ENCODE results near the gene KRT86. TPM values are rescaled to one million over a fixed set of nuclear protein-coding genes. Genes with fewer than 3 reads are reported as not detected.

The KRT86 gene
- total and polyA plus RNA-seq, 2 of the 13 experiments (the other 11 are each of a cell fraction or from before 2014, with no cell fraction given), result not detected

DNA sequence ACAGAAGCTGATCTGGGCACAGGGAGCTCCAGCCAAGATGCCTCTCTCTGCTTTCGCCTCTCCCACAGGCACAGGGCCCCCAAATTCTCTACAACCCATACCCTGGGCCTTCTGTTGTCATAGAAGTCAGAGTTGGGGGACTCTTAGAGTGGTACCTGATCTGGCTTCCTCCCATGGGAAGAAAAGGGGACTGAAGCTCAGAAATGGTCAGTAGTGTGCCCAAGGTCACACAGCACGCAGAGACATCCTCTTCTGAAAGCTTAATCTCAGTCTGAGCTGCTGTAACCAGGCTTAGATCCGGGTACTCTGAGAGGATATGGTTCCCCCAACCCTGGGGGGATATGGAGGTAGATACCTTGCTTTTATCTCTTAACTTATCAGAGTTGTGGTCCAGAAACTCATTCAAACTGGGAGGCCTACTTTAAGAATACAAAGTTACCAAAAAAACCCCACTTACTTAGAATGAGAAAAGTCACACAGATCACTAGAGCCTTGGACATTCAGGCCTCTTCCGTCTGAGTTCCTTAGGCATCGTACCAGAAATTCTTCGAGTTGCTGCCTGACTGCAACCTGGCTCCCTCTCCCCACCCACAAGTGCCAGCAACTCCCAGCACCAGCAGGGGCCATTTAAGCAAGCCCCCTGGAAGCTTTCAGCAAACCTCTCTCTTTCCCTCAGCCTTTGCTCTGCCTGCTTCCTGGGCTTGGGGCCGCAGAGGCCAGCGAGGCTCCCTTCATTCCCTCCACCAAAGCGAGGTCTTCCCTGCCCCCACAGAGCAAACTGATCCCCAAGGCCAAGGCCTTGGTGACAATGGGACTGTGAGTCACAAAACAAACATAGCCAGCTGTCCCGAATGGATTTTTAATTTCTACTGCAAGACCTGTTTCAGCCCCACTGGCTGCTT is 27.5 kb upstream of the KRT86 start (continued):
- TF ChIP-seq, protein P1, sequence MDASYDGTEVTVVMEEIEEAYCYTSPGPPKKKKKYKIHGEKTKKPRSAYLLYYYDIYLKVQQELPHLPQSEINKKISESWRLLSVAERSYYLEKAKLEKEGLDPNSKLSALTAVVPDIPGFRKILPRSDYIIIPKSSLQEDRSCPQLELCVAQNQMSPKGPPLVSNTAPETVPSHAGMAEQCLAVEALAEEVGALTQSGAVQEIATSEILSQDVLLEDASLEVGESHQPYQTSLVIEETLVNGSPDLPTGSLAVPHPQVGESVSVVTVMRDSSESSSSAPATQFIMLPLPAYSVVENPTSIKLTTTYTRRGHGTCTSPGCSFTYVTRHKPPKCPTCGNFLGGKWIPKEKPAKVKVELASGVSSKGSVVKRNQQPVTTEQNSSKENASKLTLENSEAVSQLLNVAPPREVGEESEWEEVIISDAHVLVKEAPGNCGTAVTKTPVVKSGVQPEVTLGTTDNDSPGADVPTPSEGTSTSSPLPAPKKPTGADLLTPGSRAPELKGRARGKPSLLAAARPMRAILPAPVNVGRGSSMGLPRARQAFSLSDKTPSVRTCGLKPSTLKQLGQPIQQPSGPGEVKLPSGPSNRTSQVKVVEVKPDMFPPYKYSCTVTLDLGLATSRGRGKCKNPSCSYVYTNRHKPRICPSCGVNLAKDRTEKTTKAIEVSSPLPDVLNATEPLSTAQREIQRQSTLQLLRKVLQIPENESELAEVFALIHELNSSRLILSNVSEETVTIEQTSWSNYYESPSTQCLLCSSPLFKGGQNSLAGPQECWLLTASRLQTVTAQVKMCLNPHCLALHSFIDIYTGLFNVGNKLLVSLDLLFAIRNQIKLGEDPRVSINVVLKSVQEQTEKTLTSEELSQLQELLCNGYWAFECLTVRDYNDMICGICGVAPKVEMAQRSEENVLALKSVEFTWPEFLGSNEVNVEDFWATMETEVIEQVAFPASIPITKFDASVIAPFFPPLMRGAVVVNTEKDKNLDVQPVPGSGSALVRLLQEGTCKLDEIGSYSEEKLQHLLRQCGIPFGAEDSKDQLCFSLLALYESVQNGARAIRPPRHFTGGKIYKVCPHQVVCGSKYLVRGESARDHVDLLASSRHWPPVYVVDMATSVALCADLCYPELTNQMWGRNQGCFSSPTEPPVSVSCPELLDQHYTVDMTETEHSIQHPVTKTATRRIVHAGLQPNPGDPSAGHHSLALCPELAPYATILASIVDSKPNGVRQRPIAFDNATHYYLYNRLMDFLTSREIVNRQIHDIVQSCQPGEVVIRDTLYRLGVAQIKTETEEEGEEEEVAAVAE (CRISPR knock-in tag; IDR thresholded peaks at IDR 0.05; ENCODE audit: borderline replicate concordance), result no peak
- TF ChIP-seq FOXK2 (IDR thresholded peaks at IDR 0.05), result no peak
- TF ChIP-seq, protein P2, sequence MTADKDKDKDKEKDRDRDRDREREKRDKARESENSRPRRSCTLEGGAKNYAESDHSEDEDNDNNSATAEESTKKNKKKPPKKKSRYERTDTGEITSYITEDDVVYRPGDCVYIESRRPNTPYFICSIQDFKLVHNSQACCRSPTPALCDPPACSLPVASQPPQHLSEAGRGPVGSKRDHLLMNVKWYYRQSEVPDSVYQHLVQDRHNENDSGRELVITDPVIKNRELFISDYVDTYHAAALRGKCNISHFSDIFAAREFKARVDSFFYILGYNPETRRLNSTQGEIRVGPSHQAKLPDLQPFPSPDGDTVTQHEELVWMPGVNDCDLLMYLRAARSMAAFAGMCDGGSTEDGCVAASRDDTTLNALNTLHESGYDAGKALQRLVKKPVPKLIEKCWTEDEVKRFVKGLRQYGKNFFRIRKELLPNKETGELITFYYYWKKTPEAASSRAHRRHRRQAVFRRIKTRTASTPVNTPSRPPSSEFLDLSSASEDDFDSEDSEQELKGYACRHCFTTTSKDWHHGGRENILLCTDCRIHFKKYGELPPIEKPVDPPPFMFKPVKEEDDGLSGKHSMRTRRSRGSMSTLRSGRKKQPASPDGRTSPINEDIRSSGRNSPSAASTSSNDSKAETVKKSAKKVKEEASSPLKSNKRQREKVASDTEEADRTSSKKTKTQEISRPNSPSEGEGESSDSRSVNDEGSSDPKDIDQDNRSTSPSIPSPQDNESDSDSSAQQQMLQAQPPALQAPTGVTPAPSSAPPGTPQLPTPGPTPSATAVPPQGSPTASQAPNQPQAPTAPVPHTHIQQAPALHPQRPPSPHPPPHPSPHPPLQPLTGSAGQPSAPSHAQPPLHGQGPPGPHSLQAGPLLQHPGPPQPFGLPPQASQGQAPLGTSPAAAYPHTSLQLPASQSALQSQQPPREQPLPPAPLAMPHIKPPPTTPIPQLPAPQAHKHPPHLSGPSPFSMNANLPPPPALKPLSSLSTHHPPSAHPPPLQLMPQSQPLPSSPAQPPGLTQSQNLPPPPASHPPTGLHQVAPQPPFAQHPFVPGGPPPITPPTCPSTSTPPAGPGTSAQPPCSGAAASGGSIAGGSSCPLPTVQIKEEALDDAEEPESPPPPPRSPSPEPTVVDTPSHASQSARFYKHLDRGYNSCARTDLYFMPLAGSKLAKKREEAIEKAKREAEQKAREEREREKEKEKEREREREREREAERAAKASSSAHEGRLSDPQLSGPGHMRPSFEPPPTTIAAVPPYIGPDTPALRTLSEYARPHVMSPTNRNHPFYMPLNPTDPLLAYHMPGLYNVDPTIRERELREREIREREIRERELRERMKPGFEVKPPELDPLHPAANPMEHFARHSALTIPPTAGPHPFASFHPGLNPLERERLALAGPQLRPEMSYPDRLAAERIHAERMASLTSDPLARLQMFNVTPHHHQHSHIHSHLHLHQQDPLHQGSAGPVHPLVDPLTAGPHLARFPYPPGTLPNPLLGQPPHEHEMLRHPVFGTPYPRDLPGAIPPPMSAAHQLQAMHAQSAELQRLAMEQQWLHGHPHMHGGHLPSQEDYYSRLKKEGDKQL (CRISPR knock-in tag; IDR thresholded peaks at IDR 0.05; ENCODE audit: low read depth), result peak; percentile 32; the same call in 1 of the 2 replicates
- TF ChIP-seq, protein P3, sequence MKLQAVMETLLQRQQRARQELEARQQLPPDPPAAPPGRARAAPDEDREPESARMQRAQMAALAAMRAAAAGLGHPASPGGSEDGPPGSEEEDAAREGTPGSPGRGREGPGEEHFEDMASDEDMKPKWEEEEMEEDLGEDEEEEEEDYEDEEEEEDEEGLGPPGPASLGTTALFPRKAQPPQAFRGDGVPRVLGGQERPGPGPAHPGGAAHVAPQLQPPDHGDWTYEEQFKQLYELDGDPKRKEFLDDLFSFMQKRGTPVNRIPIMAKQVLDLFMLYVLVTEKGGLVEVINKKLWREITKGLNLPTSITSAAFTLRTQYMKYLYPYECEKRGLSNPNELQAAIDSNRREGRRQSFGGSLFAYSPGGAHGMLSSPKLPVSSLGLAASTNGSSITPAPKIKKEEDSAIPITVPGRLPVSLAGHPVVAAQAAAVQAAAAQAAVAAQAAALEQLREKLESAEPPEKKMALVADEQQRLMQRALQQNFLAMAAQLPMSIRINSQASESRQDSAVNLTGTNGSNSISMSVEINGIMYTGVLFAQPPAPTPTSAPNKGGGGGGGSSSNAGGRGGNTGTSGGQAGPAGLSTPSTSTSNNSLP (IDR thresholded peaks at IDR 0.05; ENCODE audit: low read depth, low read length), result peak; percentile 68; the same call in 1 of the 2 replicates
- peak; percentile 78 for TF ChIP-seq SOX13 (IDR thresholded peaks at IDR 0.05)
- TF ChIP-seq SOX13 (CRISPR knock-in tag; conservative IDR thresholded peaks at IDR 0.05 in 1 of 2, IDR thresholded peaks at IDR 0.05 in 1 of 2), result peak in 1 of 2 experiments; percentile 95; a peak in 2 of 4 replicates
- TF ChIP-seq, protein P4, sequence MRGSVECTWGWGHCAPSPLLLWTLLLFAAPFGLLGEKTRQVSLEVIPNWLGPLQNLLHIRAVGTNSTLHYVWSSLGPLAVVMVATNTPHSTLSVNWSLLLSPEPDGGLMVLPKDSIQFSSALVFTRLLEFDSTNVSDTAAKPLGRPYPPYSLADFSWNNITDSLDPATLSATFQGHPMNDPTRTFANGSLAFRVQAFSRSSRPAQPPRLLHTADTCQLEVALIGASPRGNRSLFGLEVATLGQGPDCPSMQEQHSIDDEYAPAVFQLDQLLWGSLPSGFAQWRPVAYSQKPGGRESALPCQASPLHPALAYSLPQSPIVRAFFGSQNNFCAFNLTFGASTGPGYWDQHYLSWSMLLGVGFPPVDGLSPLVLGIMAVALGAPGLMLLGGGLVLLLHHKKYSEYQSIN (CRISPR knock-in tag; IDR thresholded peaks at IDR 0.05; ENCODE audit: borderline replicate concordance), result no peak
- TF ChIP-seq CBX5 (CRISPR knock-in tag; IDR thresholded peaks at IDR 0.05; ENCODE audit: borderline replicate concordance), result peak; percentile 56; the same call in 1 of the 2 replicates
- peak; percentile 97 for TF ChIP-seq FOSL1 (CRISPR knock-in tag; IDR thresholded peaks at IDR 0.05; ENCODE audit: borderline replicate concordance)

Data from HepG2 (cell line).